Endothelial cell (in vitro differentiated cells): ENCODE data around the gene PLK5. TPM values are rescaled to one million over a fixed set of nuclear protein-coding genes. Genes with fewer than 3 reads are reported as not detected.

Experiments
- DNase-seq: peaks from one replicate; pipeline ENCODE4 v3.0.0; 2021; ENCODE audit warnings: low spot score
- H3K27ac Mint-ChIP-seq: one replicate; pipeline ENCODE4 v1.8.0; 2021; ENCODE audit warnings: mixed read lengths, inconsistent platforms; ENCODE audit not compliant: unreplicated experiment
- H3K27me3 Mint-ChIP-seq: one replicate; pipeline ENCODE4 v1.8.0; 2021; ENCODE audit warnings: mild to moderate bottlenecking, moderate library complexity, mixed read lengths, inconsistent platforms; ENCODE audit not compliant: unreplicated experiment
- H3K36me3 Mint-ChIP-seq: one replicate; pipeline ENCODE4 v1.8.0; 2021; ENCODE audit warnings: mild to moderate bottlenecking, low read depth, mixed read lengths, inconsistent platforms; ENCODE audit not compliant: unreplicated experiment
- H3K4me1 Mint-ChIP-seq: one replicate; pipeline ENCODE4 v1.8.0; 2021; ENCODE audit warnings: mild to moderate bottlenecking, mixed read lengths, inconsistent platforms; ENCODE audit not compliant: unreplicated experiment
- H3K4me3 Mint-ChIP-seq: one replicate; pipeline ENCODE4 v1.8.0; 2021; ENCODE audit warnings: mild to moderate bottlenecking, mixed read lengths, inconsistent platforms; ENCODE audit not compliant: unreplicated experiment
- H3K9me3 Mint-ChIP-seq: one replicate; pipeline ENCODE4 v1.8.0; 2021; ENCODE audit warnings: mixed read lengths, inconsistent platforms; ENCODE audit not compliant: unreplicated experiment
- CTCF ChIP-seq: fragments of 200-600 bp; sonication (generic); IDR thresholded peaks from one replicate; pipeline ENCODE4 v1.5.0; 2021; ENCODE audit warnings: antibody characterized with exemption; ENCODE audit not compliant: unreplicated experiment
- total RNA-seq: library from RNA; stranded (reverse); fragmentation: NEBNext Ultra II Directional; extraction: Animal tissue kit (Norgen Biotek cat#: 25700); gene quantifications from one replicate; pipeline ENCODE4 v1.2.1, GENCODE V29; 2021; ENCODE audit not compliant: unreplicated experiment

The PLK5 gene
- total RNA-seq, 1 donor from 2014 or later, result 1.1 TPM

DNA sequence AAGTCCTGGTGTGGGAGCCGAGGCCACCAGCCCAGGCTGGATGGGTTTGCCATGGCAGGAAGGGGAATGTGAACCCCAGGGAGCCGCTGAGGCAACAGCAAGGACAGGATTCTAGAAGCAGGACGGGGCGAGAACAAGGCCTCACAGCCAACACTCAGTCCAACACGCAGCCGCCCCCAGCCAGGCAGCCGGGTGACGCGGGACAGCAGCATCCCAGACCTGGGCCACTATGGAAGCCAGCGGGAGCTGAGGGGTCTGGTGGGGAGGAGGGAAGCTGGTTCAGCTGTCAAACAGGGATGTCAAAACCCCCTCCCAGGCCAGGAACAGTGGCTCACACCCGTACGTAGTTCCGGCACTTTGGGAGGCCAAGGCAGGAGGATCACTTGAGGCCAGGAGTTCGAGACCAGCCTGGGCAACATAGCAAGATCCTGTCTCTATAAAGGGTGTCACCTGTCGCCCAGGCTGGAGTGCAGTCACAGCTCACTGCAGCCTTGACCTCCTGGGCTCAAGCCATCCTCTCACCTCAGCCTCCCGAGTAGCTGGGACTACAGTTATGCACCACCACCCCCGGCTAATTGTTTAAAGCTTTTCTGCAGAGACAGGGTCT, 37.5 kb downstream of the PLK5 start:
- H3K27ac Mint-ChIP-seq, result no peak overlapping the region
- H3K4me3 Mint-ChIP-seq, result no peak overlapping the region
- peaks cover 20% of the 10 kb centered on the region for H3K27me3 Mint-ChIP-seq
- H3K4me1 Mint-ChIP-seq, result peaks cover 7% of the 10 kb centered on the region
- no peak for DNase-seq
- no peaks in the 10 kb centered on the region for H3K36me3 Mint-ChIP-seq
- no peaks in the 10 kb centered on the region for H3K9me3 Mint-ChIP-seq
- TF ChIP-seq CTCF, result no peak

- Mint-ChIP-seq H3K4me3 (no peak overlapping the region), H3K4me1 (peaks cover 7% of the 10 kb centered on the region), H3K9me3 (no peaks in the 10 kb centered on the region), H3K27me3 (peaks cover 14% of the 10 kb centered on the region), H3K27ac (no peak overlapping the region), H3K36me3 (no peaks in the 10 kb centered on the region)
- no peak for TF ChIP-seq CTCF
- DNase-seq, result no peak
These were observed 39.4 kb downstream of the PLK5 start for GRCh38 chr19:1563251-1563650.

DNA sequence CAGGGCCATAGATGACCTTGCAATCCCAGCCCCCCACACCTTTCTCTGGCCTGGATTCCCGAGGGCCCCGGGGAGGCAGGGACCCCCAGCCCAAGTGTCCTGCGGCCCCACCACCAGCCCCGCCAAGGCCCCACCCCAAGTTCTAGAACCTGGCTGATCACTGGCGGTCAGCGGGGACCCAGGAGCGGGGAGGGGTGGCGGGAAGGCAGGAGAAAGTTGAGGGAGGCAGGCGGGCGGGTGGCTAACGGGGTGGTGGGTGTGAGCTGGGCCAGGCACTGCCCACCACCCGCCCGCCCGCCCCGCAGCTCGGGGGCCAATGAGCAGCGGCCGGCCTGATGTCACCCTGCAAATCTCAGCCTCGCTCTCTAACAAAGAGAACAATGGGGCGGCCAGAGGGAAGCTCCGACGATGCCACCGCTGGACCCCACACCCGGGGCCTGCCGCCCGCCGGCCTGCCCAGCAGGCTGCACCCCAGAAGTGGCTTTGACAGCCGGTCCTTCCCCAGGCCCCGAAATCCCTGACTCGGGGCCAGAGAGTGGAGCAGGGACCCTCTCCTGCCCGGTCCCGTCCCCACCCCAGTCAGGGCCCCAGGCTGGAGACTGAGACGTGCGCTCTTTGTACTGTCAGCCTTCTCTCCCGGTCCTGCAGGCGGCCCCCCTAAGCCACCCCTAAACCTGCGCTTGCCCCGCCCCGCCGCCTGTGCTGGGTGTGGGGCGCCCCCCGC, 42.7 kb downstream of the PLK5 start:
- no peak overlapping the region for H3K27ac Mint-ChIP-seq
- H3K9me3 Mint-ChIP-seq, result no peaks in the 10 kb centered on the region
- peak; percentile 72 for DNase-seq
- H3K4me3 Mint-ChIP-seq, result peak overlapping the region; percentile 37
- TF ChIP-seq CTCF, result no peak
- peaks cover 4% of the 10 kb centered on the region for H3K36me3 Mint-ChIP-seq
- H3K4me1 Mint-ChIP-seq, result peaks cover 10% of the 10 kb centered on the region
- H3K27me3 Mint-ChIP-seq, result peaks cover 36% of the 10 kb centered on the region

GRCh38 chr19:1567116-1567847, 43.4 kb downstream of the PLK5 start:
- Mint-ChIP-seq H3K9me3 (no peaks in the 10 kb centered on the region), H3K27ac (peak overlapping the region; percentile 72), H3K36me3 (peaks cover 4% of the 10 kb centered on the region), H3K27me3 (peaks cover 35% of the 10 kb centered on the region), H3K4me3 (peak overlapping the region; percentile 86), H3K4me1 (peaks cover 10% of the 10 kb centered on the region)
- DNase-seq, result peak; percentile 44
- TF ChIP-seq CTCF, result no peak
